GM23338 (cell line): ENCODE measurements around the gene FGGY. TPM values are rescaled to one million over a fixed set of nuclear protein-coding genes. Genes with fewer than 3 reads are reported as not detected.

Experiments
- ATAC-seq: fragments of 200-7000 bp; cut with Tn5 transposase; 3 replicates; pipeline ENCODE4 v1.9.1; 2020
- DNase-seq: peaks from one replicate; pipeline ENCODE4 v3.0.0-alpha.2; 2015; ENCODE audit warnings: low spot score
- H2AFZ ChIP-seq: fragments of 200-600 bp; sonication (generic); 2 replicates; pipeline ENCODE4 v1.8.0; 2016; ENCODE audit warnings: antibody characterized with exemption, mild to moderate bottlenecking, moderate library complexity
- H3F3A ChIP-seq: fragments of 200-600 bp; sonication (generic); replicated peaks from 2 replicates; pipeline ENCODE4 v1.8.0; 2017; ENCODE audit warnings: antibody characterized with exemption, mixed run types, low read depth
- H3K27ac ChIP-seq: fragments of 200-600 bp; sonication (generic); 2 replicates; pipeline ENCODE4 v1.6.1; 2016; ENCODE audit warnings: low read depth
- H3K27me3 ChIP-seq: fragments of 200-600 bp; sonication (generic); 2 replicates; pipeline ENCODE4 v1.8.0; 2016; ENCODE audit warnings: mild to moderate bottlenecking, mixed run types, moderate library complexity; ENCODE audit not compliant: insufficient read depth
- H3K36me3 ChIP-seq: fragments of 200-600 bp; sonication (generic); 2 replicates; pipeline ENCODE4 v1.8.0; 2016; ENCODE audit warnings: mild to moderate bottlenecking; ENCODE audit not compliant: insufficient read depth
- H3K4me1 ChIP-seq: fragments of 200-600 bp; sonication (generic); 2 replicates; pipeline ENCODE4 v1.8.0; 2016; ENCODE audit warnings: mild to moderate bottlenecking, moderate library complexity; ENCODE audit not compliant: insufficient read depth
- H3K4me2 ChIP-seq: fragments of 200-600 bp; sonication (generic); 2 replicates; pipeline ENCODE4 v1.7.1; 2017; ENCODE audit warnings: mixed run types
- H3K4me3 ChIP-seq: fragments of 200-600 bp; sonication (generic); 2 replicates; pipeline ENCODE4 v1.6.1; 2016; ENCODE audit warnings: mixed run types
- H3K79me2 ChIP-seq: fragments of 200-600 bp; sonication (generic); replicated peaks from 2 replicates; pipeline ENCODE4 v1.8.0; 2017; ENCODE audit warnings: mild to moderate bottlenecking; ENCODE audit not compliant: insufficient read depth
- H3K9me2 ChIP-seq: fragments of 200-600 bp; sonication (generic); 2 replicates; pipeline ENCODE4 v1.8.0; 2017; ENCODE audit not compliant: insufficient read depth
- H4K20me1 ChIP-seq: fragments of 200-600 bp; sonication (generic); replicated peaks from 2 replicates; pipeline ENCODE4 v1.8.0; 2017; ENCODE audit warnings: mild to moderate bottlenecking; ENCODE audit not compliant: insufficient read depth
- H3K27ac Mint-ChIP-seq: 2 replicates; pipeline ENCODE4 v1.8.0; 2020; ENCODE audit warnings: inconsistent platforms, mild to moderate bottlenecking, moderate library complexity, mixed read lengths
- H3K27me3 Mint-ChIP-seq: 3 replicates; pipeline ENCODE4 v1.8.0; 2022; ENCODE audit warnings: low read depth, mild to moderate bottlenecking, moderate library complexity, mixed read lengths, inconsistent platforms; ENCODE audit not compliant: insufficient read depth, poor library complexity
- H3K36me3 Mint-ChIP-seq: 3 replicates; pipeline ENCODE4 v1.8.0; 2021; ENCODE audit warnings: low read depth, mild to moderate bottlenecking, inconsistent platforms, moderate library complexity, mixed read lengths
- H3K4me1 Mint-ChIP-seq: 3 replicates; pipeline ENCODE4 v1.8.0; 2020; ENCODE audit warnings: mild to moderate bottlenecking, inconsistent platforms, mixed read lengths
- H3K4me3 Mint-ChIP-seq: 3 replicates; pipeline ENCODE4 v1.8.0; 2021; ENCODE audit warnings: moderate library complexity, mild to moderate bottlenecking, inconsistent platforms, mixed read lengths
- H3K9me3 Mint-ChIP-seq: 3 replicates; pipeline ENCODE4 v1.8.0; 2020; ENCODE audit warnings: moderate library complexity, mild to moderate bottlenecking, inconsistent platforms, mixed read lengths
- CREB1 ChIP-seq: fragments of 250-450 bp; sonication (Bioruptor Pico); IDR thresholded peaks from 2 replicates; pipeline ENCODE4 v1.5.0; 2020; ENCODE audit warnings: low read depth, mild to moderate bottlenecking, moderate library complexity
- CTCF ChIP-seq, 2 experiments: fragments of 200-600 bp in 1 of 2; sonication (generic) in 1 of 2; conservative IDR thresholded peaks; 2 replicates each; pipeline versions ENCODE4 v1.5.1 to v1.6.1; 2016 to 2017; ENCODE audit warnings: antibody characterized with exemption in 2 of 2, low read depth in 2 of 2, mild to moderate bottlenecking in 2 of 2, moderate library complexity in 1 of 2
- ETS1 ChIP-seq: IDR thresholded peaks from 2 replicates; pipeline ENCODE4 v1.6.1; 2016; ENCODE audit warnings: antibody characterized with exemption
- EZH2 ChIP-seq: fragments of 200-600 bp; sonication (generic); IDR thresholded peaks from one replicate; pipeline ENCODE4 v1.8.0; 2017; ENCODE audit warnings: antibody characterized with exemption, mild to moderate bottlenecking, low read depth; ENCODE audit not compliant: unreplicated experiment
- EZH2phosphoT487 ChIP-seq: fragments of 200-600 bp; sonication (generic); IDR thresholded peaks from one replicate; pipeline ENCODE4 v1.8.1; 2018; ENCODE audit warnings: antibody characterized with exemption; ENCODE audit not compliant: unreplicated experiment
- STAT1 ChIP-seq: IDR thresholded peaks from one replicate; pipeline ENCODE4 v1.6.1; 2016; ENCODE audit warnings: antibody characterized with exemption; ENCODE audit not compliant: unreplicated experiment
- ZNF114 ChIP-seq: fragments of 250-450 bp; sonication (Bioruptor Pico); IDR thresholded peaks from 2 replicates; pipeline ENCODE4 v1.5.0; 2020; ENCODE audit warnings: mild to moderate bottlenecking, moderate library complexity
- ZNF331 ChIP-seq: fragments of 250-450 bp; sonication (Bioruptor Pico); IDR thresholded peaks from 2 replicates; pipeline ENCODE4 v1.5.0; 2020; ENCODE audit warnings: low read depth, mild to moderate bottlenecking, moderate library complexity
- polyA plus RNA-seq: library from polyadenylated mRNA; unstranded; fragments of >200 nt; fragmentation: Nextera tagmentation; extraction: Ambion mirVana; gene quantifications from 2 replicates; pipeline ENCODE4 v1.2.1, GENCODE V29; 2016
- total RNA-seq: library from RNA; depleted of rRNA; stranded (reverse); fragments of >200 nt; shearing (Covaris generic); gene quantifications from 2 replicates; pipeline ENCODE4 v1.2.3, GENCODE V29; 2014

The FGGY gene
- total and polyA plus RNA-seq, 2 experiments from 2014 or later = 10.9 to 21.4 TPM

GRCh38 chr1:59688976-59689375 lies 392.1 kb downstream of the FGGY start:
- Mint-ChIP-seq H3K27me3 (peaks cover 3% of the 10 kb centered on the region), H3K4me3 (no peak overlapping the region), H3K27ac (no peak overlapping the region), H3K9me3 (peaks cover 3% of the 10 kb centered on the region; the same call in 2 of the 3 replicates), H3K36me3 (peaks cover 2% of the 10 kb centered on the region; the same call in 1 of the 3 replicates), H3K4me1 (peaks cover 16% of the 10 kb centered on the region)
- Histone ChIP-seq H3K27ac (no peak overlapping the region), H3K79me2 (no peaks in the 10 kb centered on the region), H3K4me1 (peaks cover 16% of the 10 kb centered on the region), H3K36me3 (no peaks in the 10 kb centered on the region), H3K9me2 (no peaks in the 10 kb centered on the region), H2AFZ (no peak overlapping the region), H4K20me1 (no peaks in the 10 kb centered on the region), H3K4me2 (no peak overlapping the region), H3K27me3 (no peaks in the 10 kb centered on the region), H3F3A (no peaks in the 10 kb centered on the region), H3K4me3 (no peak overlapping the region)
- ATAC-seq (no peak), DNase-seq (no peak)
- TF ChIP-seq EZH2 = no peak
- TF ChIP-seq CTCF (conservative IDR thresholded peaks at IDR 0.05; ENCODE audit: low read depth in 2 of 2) = no peak
- no peak for TF ChIP-seq ZNF114 (CRISPR knock-in tag)
- no peak for TF ChIP-seq STAT1
- no peak for TF ChIP-seq ZNF331 (CRISPR knock-in tag)
- TF ChIP-seq EZH2phosphoT487 = no peak
- TF ChIP-seq ETS1 = no peak
- TF ChIP-seq CREB1 = no peak

DNA sequence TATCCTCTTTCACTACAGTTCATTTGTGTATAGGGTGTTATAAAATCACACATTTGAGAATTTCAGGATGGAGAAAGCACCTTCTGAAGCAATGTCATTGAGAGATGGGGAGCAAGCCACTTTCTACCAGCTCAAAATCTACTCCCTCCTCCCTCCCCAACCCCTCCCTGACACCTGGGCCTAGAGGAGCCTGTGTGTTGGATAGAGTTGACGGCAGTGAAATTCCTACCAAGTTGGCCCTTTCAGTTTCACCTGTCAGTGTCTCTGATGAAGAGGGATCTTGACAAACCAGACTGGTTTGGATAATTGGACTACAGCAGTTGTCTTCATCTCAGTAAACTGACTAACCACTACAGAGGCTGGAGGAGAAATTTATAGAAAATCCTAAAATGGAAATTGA lies 392.8 kb downstream of the FGGY start:
- Histone ChIP-seq H4K20me1 (no peaks in the 10 kb centered on the region), H3K27me3 (no peaks in the 10 kb centered on the region), H3K4me2 (no peak overlapping the region), H2AFZ (no peak overlapping the region), H3K9me2 (no peaks in the 10 kb centered on the region), H3F3A (no peaks in the 10 kb centered on the region), H3K27ac (no peak overlapping the region), H3K79me2 (no peaks in the 10 kb centered on the region), H3K36me3 (no peaks in the 10 kb centered on the region), H3K4me3 (no peak overlapping the region), H3K4me1 (peaks cover 16% of the 10 kb centered on the region)
- DNase-seq (no peak), ATAC-seq (no peak; the same call in 2 of the 3 replicates)
- Mint-ChIP-seq H3K27me3 (peaks cover 5% of the 10 kb centered on the region), H3K9me3 (peaks cover 3% of the 10 kb centered on the region; the same call in 2 of the 3 replicates), H3K27ac (no peak overlapping the region), H3K36me3 (peaks cover 2% of the 10 kb centered on the region; the same call in 1 of the 3 replicates), H3K4me1 (peaks cover 16% of the 10 kb centered on the region), H3K4me3 (no peak overlapping the region)
- TF ChIP-seq STAT1 (no peak), ZNF114 (CRISPR knock-in tag) (no peak)
